ENCODE measurements around the gene MEX3D. TPM values are rescaled to one million over a fixed set of nuclear protein-coding genes. Genes with fewer than 3 reads are reported as not detected.

MEX3D gene
- total RNA-seq, 1 donor from 2014 or later, result 52.1 TPM

GRCh38 chr19:1514295-1514661 is 53.8 kb downstream of the MEX3D start:
- Mint-ChIP-seq H3K4me3 (ENCODE audit: unreplicated experiment) (no peak overlapping the region), H3K4me1 (ENCODE audit: low read depth, unreplicated experiment) (no peaks in the 10 kb centered on the region), H3K9me3 (ENCODE audit: unreplicated experiment) (no peaks in the 10 kb centered on the region), H3K27me3 (ENCODE audit: low read depth, unreplicated experiment) (peaks cover 16% of the 10 kb centered on the region), H3K27ac (ENCODE audit: unreplicated experiment) (peak overlapping the region; percentile 66), H3K36me3 (ENCODE audit: low read depth, unreplicated experiment) (no peaks in the 10 kb centered on the region)
- Histone ChIP-seq H3K79me2 (ENCODE audit: insufficient read depth, low read length) (no peaks in the 10 kb centered on the region), H3K4me3 (ENCODE audit: insufficient read depth, low read depth, low read length) (no peak overlapping the region), H3K9ac (ENCODE audit: low read length) (no peak overlapping the region), H3K27ac (ENCODE audit: low read depth, low read length) (no peak overlapping the region), H3K9me3 (ENCODE audit: insufficient read depth, low read depth, low read length) (peaks cover 4% of the 10 kb centered on the region), H3K27me3 (ENCODE audit: insufficient read depth, low read length) (peaks cover 2% of the 10 kb centered on the region), H2AFZ (ENCODE audit: low read depth, low read length) (no peak overlapping the region), H3K4me1 (ENCODE audit: insufficient read depth, low read length) (peaks cover 4% of the 10 kb centered on the region), H3K4me2 (ENCODE audit: low read length) (no peak overlapping the region), H4K20me1 (ENCODE audit: insufficient read depth, low read length) (no peaks in the 10 kb centered on the region), H3K36me3 (ENCODE audit: insufficient read depth, low read length) (no peaks in the 10 kb centered on the region)
- TF ChIP-seq EZH2 (IDR thresholded peaks at IDR 0.05; ENCODE audit: insufficient read depth, low read length), result no peak
- TF ChIP-seq CTCF (IDR thresholded peaks at IDR 0.05; ENCODE audit: insufficient read depth, low read depth, low read length), result no peak
- FAIRE-seq (no peak), DNase-seq (ENCODE audit: low read depth) (no peak)

DNA sequence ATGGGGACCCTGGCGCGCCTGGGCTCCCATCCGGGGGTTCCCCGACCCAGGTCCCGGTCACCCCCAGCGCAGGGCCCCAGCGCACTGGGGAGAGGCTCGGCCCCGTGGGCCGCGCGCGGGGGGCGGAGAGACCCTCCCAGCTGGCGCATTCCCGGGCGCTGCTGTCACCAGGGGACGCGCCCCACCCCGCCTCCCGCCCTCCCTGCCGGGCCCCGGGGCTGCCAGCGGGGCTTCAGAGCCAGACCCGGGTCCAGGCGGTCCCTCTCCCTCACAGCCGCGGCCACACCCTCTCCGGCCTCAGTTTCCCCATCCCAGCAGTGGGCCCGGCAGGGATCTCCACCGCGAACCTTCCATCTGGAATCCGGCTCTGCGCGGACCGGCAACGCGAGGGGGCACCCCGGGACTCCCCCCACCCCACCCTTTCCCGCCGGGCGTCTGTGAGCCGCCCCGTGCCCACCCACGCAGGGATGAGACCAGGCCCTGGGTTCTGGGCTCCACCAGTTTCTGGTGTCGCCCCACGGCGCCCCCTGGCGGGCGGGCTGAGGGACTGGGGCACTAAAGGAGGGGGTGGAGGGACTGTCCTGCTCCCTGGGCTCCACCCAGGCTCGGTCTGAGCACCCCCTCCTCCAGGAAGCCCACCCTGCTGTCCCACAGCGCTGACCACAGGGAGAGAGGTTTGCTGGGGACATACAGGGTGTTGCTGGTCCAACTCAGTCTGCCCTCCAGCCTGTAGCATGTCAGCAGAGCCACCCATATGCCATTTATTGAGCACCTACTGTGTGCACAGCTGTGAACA is 54.4 kb downstream of the MEX3D start:
- no peaks in the 10 kb centered on the region for H3K36me3 Mint-ChIP-seq (ENCODE audit: low read depth, unreplicated experiment)
- H3K9me3 Mint-ChIP-seq (ENCODE audit: unreplicated experiment), result no peaks in the 10 kb centered on the region
- TF ChIP-seq CTCF (IDR thresholded peaks at IDR 0.05; ENCODE audit: insufficient read depth, low read depth, low read length), result peak; percentile 27
- no peak for TF ChIP-seq EZH2 (IDR thresholded peaks at IDR 0.05; ENCODE audit: insufficient read depth, low read length)
- no peaks in the 10 kb centered on the region for H3K4me1 Mint-ChIP-seq (ENCODE audit: low read depth, unreplicated experiment)
- H3K27me3 ChIP-seq (ENCODE audit: insufficient read depth, low read length), result peaks cover 2% of the 10 kb centered on the region
- peak overlapping the region; percentile 62 for H3K9ac ChIP-seq (ENCODE audit: low read length)
- H3K9me3 ChIP-seq (ENCODE audit: insufficient read depth, low read depth, low read length), result peaks cover 6% of the 10 kb centered on the region
- H3K4me1 ChIP-seq (ENCODE audit: insufficient read depth, low read length), result peaks cover 4% of the 10 kb centered on the region
- no peaks in the 10 kb centered on the region for H3K36me3 ChIP-seq (ENCODE audit: insufficient read depth, low read length)
- H2AFZ ChIP-seq (ENCODE audit: low read depth, low read length), result no peak overlapping the region
- H3K4me2 ChIP-seq (ENCODE audit: low read length), result peak overlapping the region; percentile 82
- no peak overlapping the region for H3K27ac Mint-ChIP-seq (ENCODE audit: unreplicated experiment)
- H3K27me3 Mint-ChIP-seq (ENCODE audit: low read depth, unreplicated experiment), result peaks cover 16% of the 10 kb centered on the region
- H3K27ac ChIP-seq (ENCODE audit: low read depth, low read length), result no peak overlapping the region
- peak overlapping the region; percentile 28 for H3K4me3 ChIP-seq (ENCODE audit: insufficient read depth, low read depth, low read length)
- H3K4me3 Mint-ChIP-seq (ENCODE audit: unreplicated experiment), result no peak overlapping the region
- no peaks in the 10 kb centered on the region for H3K79me2 ChIP-seq (ENCODE audit: insufficient read depth, low read length)
- no peak for DNase-seq (ENCODE audit: low read depth)
- FAIRE-seq, result no peak
- no peaks in the 10 kb centered on the region for H4K20me1 ChIP-seq (ENCODE audit: insufficient read depth, low read length)
